ENCODE results near the gene EFCAB8. TPM values are rescaled to one million over a fixed set of nuclear protein-coding genes. Genes with fewer than 3 reads are reported as not detected.

Gene EFCAB8
- total and polyA plus RNA-seq, 2 donors from 2014 or later = 0.13 TPM; not detected in 1

DNA sequence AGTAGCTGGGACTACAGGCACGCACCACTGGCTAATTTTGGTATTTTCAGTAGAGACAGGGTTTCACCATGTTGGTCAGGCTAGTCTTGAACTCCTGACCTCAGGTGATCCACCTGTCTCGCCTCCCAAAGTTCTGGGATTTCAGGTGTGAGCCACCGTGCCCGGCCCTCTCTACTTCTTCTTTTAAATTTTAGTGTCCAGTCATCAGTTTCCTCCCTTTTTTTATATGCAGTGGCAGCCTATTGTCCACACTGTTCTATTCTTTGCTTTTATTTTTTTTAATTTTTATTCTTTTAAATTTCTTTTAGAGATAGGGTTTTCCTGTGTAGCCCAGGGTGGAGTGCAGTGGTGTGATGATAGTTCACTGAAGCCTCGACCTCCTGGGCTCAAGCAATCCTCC is 12.3 kb downstream of the EFCAB8 start:
- FAIRE-seq = no peak
- Histone ChIP-seq H3K27me3 (ENCODE audit: control insufficient read depth, insufficient read depth, low read length) (no peaks in the 10 kb centered on the region), H3K4me3 (ENCODE audit: low read length in 3 of 3) (no peak overlapping the region), H3K9me3 (ENCODE audit: control insufficient read depth in 2 of 3, insufficient read depth in 1 of 3, low read length in 3 of 3) (no peaks in the 10 kb centered on the region), H3K27ac (ENCODE audit: low read depth in 2 of 2, low read length in 2 of 2) (no peak overlapping the region), H3K36me3 (ENCODE audit: control insufficient read depth in 2 of 3, insufficient read depth in 3 of 3, low read length in 3 of 3) (no peaks in the 10 kb centered on the region), H3K9ac (ENCODE audit: low read length in 3 of 3) (no peak overlapping the region), H3K4me1 (ENCODE audit: control insufficient read depth in 2 of 3, insufficient read depth in 2 of 3, low read depth in 1 of 3, low read length in 3 of 3) (no peaks in the 10 kb centered on the region)
- intact Hi-C loops (cut with DNase I) = no loop called here
- DNase-seq = peak in 1 of 5 donors; percentile 17
- TF ChIP-seq, protein P1, sequence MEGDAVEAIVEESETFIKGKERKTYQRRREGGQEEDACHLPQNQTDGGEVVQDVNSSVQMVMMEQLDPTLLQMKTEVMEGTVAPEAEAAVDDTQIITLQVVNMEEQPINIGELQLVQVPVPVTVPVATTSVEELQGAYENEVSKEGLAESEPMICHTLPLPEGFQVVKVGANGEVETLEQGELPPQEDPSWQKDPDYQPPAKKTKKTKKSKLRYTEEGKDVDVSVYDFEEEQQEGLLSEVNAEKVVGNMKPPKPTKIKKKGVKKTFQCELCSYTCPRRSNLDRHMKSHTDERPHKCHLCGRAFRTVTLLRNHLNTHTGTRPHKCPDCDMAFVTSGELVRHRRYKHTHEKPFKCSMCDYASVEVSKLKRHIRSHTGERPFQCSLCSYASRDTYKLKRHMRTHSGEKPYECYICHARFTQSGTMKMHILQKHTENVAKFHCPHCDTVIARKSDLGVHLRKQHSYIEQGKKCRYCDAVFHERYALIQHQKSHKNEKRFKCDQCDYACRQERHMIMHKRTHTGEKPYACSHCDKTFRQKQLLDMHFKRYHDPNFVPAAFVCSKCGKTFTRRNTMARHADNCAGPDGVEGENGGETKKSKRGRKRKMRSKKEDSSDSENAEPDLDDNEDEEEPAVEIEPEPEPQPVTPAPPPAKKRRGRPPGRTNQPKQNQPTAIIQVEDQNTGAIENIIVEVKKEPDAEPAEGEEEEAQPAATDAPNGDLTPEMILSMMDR (IDR thresholded peaks at IDR 0.05; ENCODE audit: borderline replicate concordance, extremely low read depth, insufficient read depth) = no peak

DNA sequence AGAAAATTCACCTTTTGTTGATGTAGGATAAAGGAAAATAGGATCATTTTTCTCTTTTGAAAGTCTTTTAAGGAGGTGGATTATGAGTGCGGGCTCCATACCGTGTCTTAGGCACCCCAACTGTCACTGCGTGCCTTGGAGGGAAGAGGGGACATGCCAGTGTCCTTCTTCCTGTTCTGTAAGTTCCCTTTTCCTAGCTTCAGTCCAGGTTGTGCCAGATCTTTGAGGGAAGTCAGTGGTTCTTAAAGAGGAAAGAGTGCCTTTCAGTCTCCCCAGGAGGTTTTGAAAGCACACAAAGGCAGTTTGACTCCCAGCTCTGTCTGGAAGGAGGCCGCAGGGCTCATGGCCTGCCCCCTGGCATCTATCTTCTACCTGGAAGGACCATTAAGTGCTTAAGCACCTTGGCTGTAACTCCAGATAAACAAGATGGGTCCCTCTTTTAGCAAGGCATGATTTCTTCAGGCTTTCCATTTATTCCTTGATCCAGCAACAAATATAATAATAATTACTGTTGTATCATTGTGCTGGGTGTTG is 13.0 kb downstream of the EFCAB8 start:
- peak in 1 of 5 donors; percentile 37 for DNase-seq
- H3K36me3 ChIP-seq (ENCODE audit: control insufficient read depth in 2 of 3, insufficient read depth in 3 of 3, low read length in 3 of 3) = no peaks in the 10 kb centered on the region
- intact Hi-C loops (cut with DNase I) = no loop called here
- H3K9ac ChIP-seq (ENCODE audit: low read length in 3 of 3) = no peak overlapping the region
- H3K4me1 ChIP-seq (ENCODE audit: control insufficient read depth in 2 of 3, insufficient read depth in 2 of 3, low read depth in 1 of 3, low read length in 3 of 3) = no peaks in the 10 kb centered on the region
- H3K9me3 ChIP-seq (ENCODE audit: control insufficient read depth in 2 of 3, insufficient read depth in 1 of 3, low read length in 3 of 3) = no peaks in the 10 kb centered on the region
- FAIRE-seq = no peak
- TF ChIP-seq, protein P1 (IDR thresholded peaks at IDR 0.05; ENCODE audit: borderline replicate concordance, extremely low read depth, insufficient read depth) = no peak
- H3K27ac ChIP-seq (ENCODE audit: low read depth in 2 of 2, low read length in 2 of 2) = no peak overlapping the region
- no peak overlapping the region for H3K4me3 ChIP-seq (ENCODE audit: low read length in 3 of 3)
- H3K27me3 ChIP-seq (ENCODE audit: control insufficient read depth, insufficient read depth, low read length) = no peaks in the 10 kb centered on the region

- Histone ChIP-seq H3K9me3 (ENCODE audit: control insufficient read depth in 2 of 3, insufficient read depth in 1 of 3, low read length in 3 of 3) (no peaks in the 10 kb centered on the region), H3K4me1 (ENCODE audit: control insufficient read depth in 2 of 3, insufficient read depth in 2 of 3, low read depth in 1 of 3, low read length in 3 of 3) (no peaks in the 10 kb centered on the region), H3K36me3 (ENCODE audit: control insufficient read depth in 2 of 3, insufficient read depth in 3 of 3, low read length in 3 of 3) (no peaks in the 10 kb centered on the region), H3K27me3 (ENCODE audit: control insufficient read depth, insufficient read depth, low read length) (no peaks in the 10 kb centered on the region), H3K4me3 (ENCODE audit: low read length in 3 of 3) (no peak overlapping the region), H3K27ac (ENCODE audit: low read depth in 2 of 2, low read length in 2 of 2) (no peak overlapping the region), H3K9ac (ENCODE audit: low read length in 3 of 3) (no peak overlapping the region)
- DNase-seq (peak in 1 of 5 donors; percentile 37), FAIRE-seq (no peak)
- TF ChIP-seq, protein P1 (IDR thresholded peaks at IDR 0.05; ENCODE audit: borderline replicate concordance, extremely low read depth, insufficient read depth) = no peak
- intact Hi-C loops (cut with DNase I) = no loop called here
These were observed 13.5 kb downstream of the EFCAB8 start for GRCh38 chr20:32872266-32872665.

DNA sequence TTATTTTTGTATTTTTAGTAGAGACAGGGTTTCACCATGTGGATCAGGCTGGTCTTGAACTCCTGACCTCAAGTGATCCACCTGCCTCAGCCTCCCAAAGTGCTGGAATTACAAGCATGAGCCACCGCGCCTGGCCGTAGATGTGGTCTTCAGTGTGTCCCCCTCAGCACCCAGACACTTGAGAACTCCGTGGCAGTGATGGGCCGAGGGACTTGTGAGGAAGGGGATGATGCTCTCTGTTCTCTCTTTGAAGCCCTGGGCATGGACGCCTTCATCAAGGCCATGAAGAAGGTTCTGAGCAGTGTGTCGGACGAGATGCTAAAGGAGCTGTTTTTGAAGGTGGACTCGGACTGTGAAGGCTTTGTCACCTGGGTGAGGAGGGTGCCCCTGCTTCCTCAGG is 16.9 kb downstream of the EFCAB8 start:
- no peaks in the 10 kb centered on the region for H3K4me1 ChIP-seq (ENCODE audit: control insufficient read depth in 2 of 3, insufficient read depth in 2 of 3, low read depth in 1 of 3, low read length in 3 of 3)
- TF ChIP-seq, protein P1 (IDR thresholded peaks at IDR 0.05; ENCODE audit: borderline replicate concordance, extremely low read depth, insufficient read depth) = no peak
- no peak for DNase-seq
- no peak overlapping the region for H3K4me3 ChIP-seq (ENCODE audit: low read length in 3 of 3)
- no peaks in the 10 kb centered on the region for H3K9me3 ChIP-seq (ENCODE audit: control insufficient read depth in 2 of 3, insufficient read depth in 1 of 3, low read length in 3 of 3)
- no peaks in the 10 kb centered on the region for H3K36me3 ChIP-seq (ENCODE audit: control insufficient read depth in 2 of 3, insufficient read depth in 3 of 3, low read length in 3 of 3)
- no peaks in the 10 kb centered on the region for H3K27me3 ChIP-seq (ENCODE audit: control insufficient read depth, insufficient read depth, low read length)
- H3K9ac ChIP-seq (ENCODE audit: low read length in 3 of 3) = no peak overlapping the region
- intact Hi-C loops (cut with DNase I) = no loop called here
- no peak for FAIRE-seq
- no peak overlapping the region for H3K27ac ChIP-seq (ENCODE audit: low read depth in 2 of 2, low read length in 2 of 2)

All from kidney (tissue), 14 donors.